HepG2 (cell line): ENCODE measurements around the gene CABLES2. TPM values are rescaled to one million over a fixed set of nuclear protein-coding genes. Genes with fewer than 3 reads are reported as not detected.

Experiments used
- BCL6 ChIP-seq: IDR thresholded peaks from 2 replicates; pipeline ENCODE4 v1.6.1; 2016; ENCODE audit warnings: missing genetic modification reagents, missing compliant biosample characterization
- CREB3 ChIP-seq: sonication (generic); formaldehyde crosslinking; IDR thresholded peaks from 2 replicates; pipeline ENCODE4 v1.5.0; 2020; ENCODE audit warnings: missing genetic modification reagents
- MYC ChIP-seq: sonication (generic); formaldehyde crosslinking; IDR thresholded peaks from 2 replicates; pipeline ENCODE4 v1.9.0; 2021; ENCODE audit warnings: missing genetic modification reagents, borderline replicate concordance
- NFYC ChIP-seq: IDR thresholded peaks from 2 replicates; pipeline ENCODE4 v1.6.1; 2016; ENCODE audit warnings: missing genetic modification reagents, missing compliant biosample characterization
- PHF21A ChIP-seq: sonication (generic); formaldehyde crosslinking; IDR thresholded peaks from 2 replicates; pipeline ENCODE4 v1.5.0; 2020; ENCODE audit warnings: mild to moderate bottlenecking, missing genetic modification reagents
- RBAK ChIP-seq: sonication (generic); formaldehyde crosslinking; IDR thresholded peaks from 2 replicates; pipeline ENCODE4 v1.5.1; 2020; ENCODE audit warnings: mild to moderate bottlenecking, missing genetic modification reagents
- RBFOX2 ChIP-seq: fragments of 200-400 bp; formaldehyde crosslinking; IDR thresholded peaks from 2 replicates; pipeline ENCODE4 v1.6.1; 2017; ENCODE audit warnings: low read depth, mild to moderate bottlenecking, low read length
- SMAD9 ChIP-seq: sonication (generic); formaldehyde crosslinking; IDR thresholded peaks from 2 replicates; pipeline ENCODE4 v1.5.1; 2020; ENCODE audit warnings: mild to moderate bottlenecking, missing genetic modification reagents
- TBX2 ChIP-seq: sonication (generic); formaldehyde crosslinking; IDR thresholded peaks from 2 replicates; pipeline ENCODE4 v1.5.0; 2020; ENCODE audit warnings: missing genetic modification reagents, mild to moderate bottlenecking, borderline replicate concordance
- ZNF230 ChIP-seq: sonication (generic); formaldehyde crosslinking; IDR thresholded peaks from 2 replicates; pipeline ENCODE4 v1.4.0; 2020; ENCODE audit warnings: mild to moderate bottlenecking, missing genetic modification reagents
- ZNF574 ChIP-seq: sonication (generic); formaldehyde crosslinking; IDR thresholded peaks from 2 replicates; pipeline ENCODE4 v1.4.0; 2020; ENCODE audit warnings: missing genetic modification reagents
- ZNF614 ChIP-seq: IDR thresholded peaks from 2 replicates; pipeline ENCODE4 v1.6.1; 2018; ENCODE audit warnings: missing biosample characterization, missing genetic modification reagents, inconsistent platforms, borderline replicate concordance
- ZNF646 ChIP-seq: sonication (generic); formaldehyde crosslinking; IDR thresholded peaks from 2 replicates; pipeline ENCODE4 v1.9.0; 2021; ENCODE audit warnings: mild to moderate bottlenecking, missing genetic modification reagents
- polyA plus RNA-seq, 8 experiments: library from polyadenylated mRNA; depleted of rRNA in 3 of 8; stranded (reverse) in 7 of 8; unstranded in 1 of 8; fragments of >200 nt; fragmentation: Illumina TruSeq in 4 of 8; extraction: Trizol in 4 of 8; gene quantifications; 2 replicates each; pipeline versions ENCODE4 v1.2.1 to v1.2.3, GENCODE V29; 2011 to 2016; ENCODE audit warnings: low read depth in 4 of 8, missing spikeins in 1 of 8, mixed read lengths in 1 of 8; ENCODE audit not compliant: insufficient read depth in 1 of 8
- total RNA-seq, 5 experiments: library from RNA; depleted of rRNA; stranded (reverse); fragments of >200 nt; fragmentation: Illumina TruSeq; extraction: Trizol; gene quantifications; 2 replicates each; pipeline ENCODE4 v1.2.3, GENCODE V29; 2016; ENCODE audit warnings: low read depth in 1 of 5
- TF ChIP-seq, protein P1 (sequence below): sonication (generic); formaldehyde crosslinking; IDR thresholded peaks from 2 replicates; pipeline ENCODE4 v1.8.1; 2023; ENCODE audit warnings: mild to moderate bottlenecking, missing genetic modification reagents, borderline replicate concordance
- TF ChIP-seq, protein P2 (sequence below): sonication (generic); formaldehyde crosslinking; IDR thresholded peaks from 2 replicates; pipeline ENCODE4 v1.5.1; 2020; ENCODE audit warnings: missing genetic modification reagents, mild to moderate bottlenecking, borderline replicate concordance

CABLES2 gene
- total and polyA plus RNA-seq, 2 of the 13 experiments (the other 11 are each of a cell fraction or from before 2014, with no cell fraction given): 5.2 to 9.7 TPM

DNA sequence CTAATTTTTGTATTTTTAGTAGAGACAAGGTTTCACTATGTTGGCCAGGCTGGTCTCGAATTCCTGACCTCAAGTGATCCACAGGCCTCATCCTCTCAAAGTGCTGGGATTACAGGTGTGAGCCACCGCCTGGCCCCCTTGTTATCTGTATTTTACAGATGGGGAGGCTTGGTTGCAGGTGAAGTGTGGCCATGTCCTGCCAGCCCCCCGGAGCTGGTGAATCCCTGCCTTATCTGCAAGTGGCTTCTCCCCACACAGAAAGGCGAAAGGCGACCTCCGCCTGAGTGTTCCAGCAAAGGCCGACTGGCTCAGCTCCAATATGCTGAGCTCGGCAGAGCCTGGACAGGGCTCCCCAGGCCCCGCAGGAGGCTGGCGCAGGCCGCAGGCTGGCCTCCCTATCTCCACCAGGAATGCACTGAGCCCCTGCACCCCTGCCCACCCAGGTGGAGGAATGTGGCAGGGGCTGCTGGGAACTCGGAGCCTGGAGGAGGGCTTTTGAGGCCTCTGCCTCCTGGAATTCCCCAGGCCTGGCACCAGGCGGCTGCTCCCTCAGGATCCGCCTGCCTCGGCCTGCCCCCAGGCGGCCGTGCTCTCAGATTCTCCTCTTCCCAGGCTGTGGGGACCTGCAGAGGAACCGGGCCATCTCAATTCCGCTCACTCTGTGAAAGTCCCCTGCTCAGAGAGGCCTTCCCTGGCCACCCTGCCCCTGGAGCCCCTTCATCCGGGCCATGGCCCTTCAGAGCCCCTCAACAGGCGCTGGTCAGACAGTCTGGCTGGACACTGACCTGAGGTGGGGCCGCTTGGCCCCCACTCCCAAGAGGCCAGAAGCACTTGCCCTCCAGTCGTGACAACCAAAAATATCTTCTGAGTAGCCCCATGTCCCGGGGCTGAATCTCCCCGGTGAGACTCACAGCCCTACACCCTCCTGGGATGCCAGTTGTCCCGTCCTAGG, 30.7 kb downstream of the CABLES2 start (continued):
- TF ChIP-seq PHF21A (CRISPR knock-in tag): peak; percentile 86; the same call in 1 of the 2 replicates
- TF ChIP-seq ZNF646 (CRISPR knock-in tag): no peak
- peak; percentile 82 for TF ChIP-seq TBX2 (CRISPR knock-in tag)
- TF ChIP-seq ZNF574 (CRISPR knock-in tag): peak; percentile 87
- no peak; the same call in 1 of the 2 replicates for TF ChIP-seq CREB3
- peak; percentile 74 for TF ChIP-seq BCL6 (CRISPR knock-in tag)
- TF ChIP-seq NFYC (CRISPR knock-in tag): peak; percentile 54; the same call in 1 of the 2 replicates
- peak; percentile 88 for TF ChIP-seq ZNF230 (CRISPR knock-in tag)
- TF ChIP-seq, protein P1, sequence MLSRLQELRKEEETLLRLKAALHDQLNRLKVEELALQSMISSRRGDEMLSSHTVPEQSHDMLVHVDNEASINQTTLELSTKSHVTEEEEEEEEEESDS: peak; percentile 63; the same call in 1 of the 2 replicates
- peak; percentile 78 for TF ChIP-seq MYC (CRISPR knock-in tag)
- TF ChIP-seq ZNF614 (CRISPR knock-in tag): peak; percentile 79; the same call in 1 of the 2 replicates
- peak; percentile 19; the same call in 1 of the 2 replicates for TF ChIP-seq SMAD9 (CRISPR knock-in tag)
- TF ChIP-seq RBFOX2: peak; percentile 87
- peak; percentile 62 for TF ChIP-seq RBAK (CRISPR knock-in tag)
- TF ChIP-seq, protein P2, sequence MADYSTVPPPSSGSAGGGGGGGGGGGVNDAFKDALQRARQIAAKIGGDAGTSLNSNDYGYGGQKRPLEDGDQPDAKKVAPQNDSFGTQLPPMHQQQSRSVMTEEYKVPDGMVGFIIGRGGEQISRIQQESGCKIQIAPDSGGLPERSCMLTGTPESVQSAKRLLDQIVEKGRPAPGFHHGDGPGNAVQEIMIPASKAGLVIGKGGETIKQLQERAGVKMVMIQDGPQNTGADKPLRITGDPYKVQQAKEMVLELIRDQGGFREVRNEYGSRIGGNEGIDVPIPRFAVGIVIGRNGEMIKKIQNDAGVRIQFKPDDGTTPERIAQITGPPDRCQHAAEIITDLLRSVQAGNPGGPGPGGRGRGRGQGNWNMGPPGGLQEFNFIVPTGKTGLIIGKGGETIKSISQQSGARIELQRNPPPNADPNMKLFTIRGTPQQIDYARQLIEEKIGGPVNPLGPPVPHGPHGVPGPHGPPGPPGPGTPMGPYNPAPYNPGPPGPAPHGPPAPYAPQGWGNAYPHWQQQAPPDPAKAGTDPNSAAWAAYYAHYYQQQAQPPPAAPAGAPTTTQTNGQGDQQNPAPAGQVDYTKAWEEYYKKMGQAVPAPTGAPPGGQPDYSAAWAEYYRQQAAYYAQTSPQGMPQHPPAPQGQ: no peak
